ENCODE results near the gene MSH2.

- TF ChIP-seq EP300 (IDR thresholded peaks at IDR 0.05) (no peak), POLR2A (IDR thresholded peaks at IDR 0.05) (no peak), CTCF (IDR thresholded peaks at IDR 0.05) (no peak)
Observed at GRCh38 chr2:47508641-47509040, 105.7 kb downstream of the MSH2 start.

Data from upper lobe of left lung (tissue), 4 donors.